Keratinocyte (primary cell): Measurements from ENCODE around the gene ITGA3. TPM values are rescaled to one million over a fixed set of nuclear protein-coding genes. Genes with fewer than 3 reads are reported as not detected.

ENCODE experiments used
- DNase-seq: peaks from one replicate; pipeline ENCODE4 v3.0.0-alpha.2; 2011; ENCODE audit warnings: low read depth, missing footprints, low spot score
- FAIRE-seq: peaks from 2 replicates; lab custom pipeline; 2011; peaks lifted over from hg19 to GRCh38; lab: Jason Lieb, UNC
- H2AFZ ChIP-seq: 2 replicates; pipeline ENCODE4 v1.6.0; 2012; ENCODE audit warnings: low read length, control low read depth, inconsistent platforms; ENCODE audit not compliant: control insufficient read depth
- H3K27ac ChIP-seq: 2 replicates; pipeline ENCODE4 v1.5.1; 2011; ENCODE audit warnings: low read length; ENCODE audit not compliant: control insufficient read depth, insufficient read depth
- H3K27me3 ChIP-seq: 3 replicates; pipeline ENCODE4 v1.6.0; 2011; ENCODE audit warnings: low read length; ENCODE audit not compliant: control insufficient read depth, insufficient read depth; ENCODE audit errors: extremely low read depth
- H3K36me3 ChIP-seq, 2 experiments: 2 replicates in 1 of 2; 3 replicates in 1 of 2; pipeline ENCODE4 v1.5.1; 2011; ENCODE audit warnings: low read length in 2 of 2, mild to moderate bottlenecking in 1 of 2; ENCODE audit not compliant: control insufficient read depth in 2 of 2, insufficient read depth in 2 of 2; ENCODE audit errors: extremely low read depth in 1 of 2
- H3K4me1 ChIP-seq: 3 replicates; pipeline ENCODE4 v1.5.1; 2011; ENCODE audit warnings: low read length; ENCODE audit not compliant: control insufficient read depth, insufficient read depth; ENCODE audit errors: extremely low read depth
- H3K4me2 ChIP-seq: 3 replicates; pipeline ENCODE4 v1.6.0; 2011; ENCODE audit warnings: low read depth, low read length; ENCODE audit not compliant: control insufficient read depth, insufficient read depth; ENCODE audit errors: extremely low read depth
- H3K4me3 ChIP-seq, 3 experiments: fragments of 200-600 bp in 1 of 3; sonication (generic) in 1 of 3; 2 replicates in 2 of 3; 3 replicates in 1 of 3; pipeline ENCODE4 v1.5.1; 2011 to 2016; ENCODE audit warnings: low read length in 3 of 3, mild to moderate bottlenecking in 3 of 3, control low read depth in 2 of 3, inconsistent platforms in 1 of 3, low read depth in 1 of 3, mixed read lengths in 1 of 3, mixed run types in 1 of 3, moderate library complexity in 1 of 3; ENCODE audit not compliant: control insufficient read depth in 2 of 3, insufficient read depth in 2 of 3; ENCODE audit errors: extremely low read depth in 1 of 3
- H3K79me2 ChIP-seq: 2 replicates; pipeline ENCODE4 v1.6.0; 2012; ENCODE audit warnings: low read length; ENCODE audit not compliant: control insufficient read depth, insufficient read depth
- H3K9ac ChIP-seq: 3 replicates; pipeline ENCODE4 v1.6.0; 2011; ENCODE audit warnings: low read length; ENCODE audit not compliant: control insufficient read depth, insufficient read depth; ENCODE audit errors: extremely low read depth
- H3K9me1 ChIP-seq: 3 replicates; pipeline ENCODE4 v1.6.0; 2011; ENCODE audit warnings: low read length; ENCODE audit not compliant: control insufficient read depth, insufficient read depth; ENCODE audit errors: extremely low read depth
- H3K9me3 ChIP-seq: 2 replicates; pipeline ENCODE4 v1.5.1; 2012; ENCODE audit warnings: low read depth, low read length; ENCODE audit not compliant: control insufficient read depth
- H4K20me1 ChIP-seq: 3 replicates; pipeline ENCODE4 v1.6.0; 2011; ENCODE audit warnings: low read length; ENCODE audit not compliant: control insufficient read depth, insufficient read depth; ENCODE audit errors: extremely low read depth
- CTCF ChIP-seq, 3 experiments: IDR thresholded peaks in 1 of 3; conservative IDR thresholded peaks in 1 of 3; optimal IDR thresholded peaks in 1 of 3; 2 replicates in 2 of 3; 3 replicates in 1 of 3; pipeline versions ENCODE3 to v1.5.1; 2011; ENCODE audit warnings: low read length in 3 of 3, mild to moderate bottlenecking in 3 of 3, moderate library complexity in 2 of 3, control low read depth in 1 of 3, inconsistent platforms in 1 of 3; ENCODE audit not compliant: insufficient read depth in 2 of 3; ENCODE audit errors: extremely low read depth in 1 of 3
- EZH2 ChIP-seq: IDR thresholded peaks from one replicate; pipeline ENCODE4 v1.6.1; 2012; ENCODE audit warnings: inconsistent platforms, mild to moderate bottlenecking, low read length, moderate library complexity
- dilution Hi-C: fragments of 300-500 bp; cut with MboI; formaldehyde crosslinking; loops from one replicate; pipeline ENCODE4 v1.7.0; 2020; ENCODE audit warnings: low sequenced_read_pairs; ENCODE audit not compliant: extremely low pct_ligation_motif_present
- polyA plus RNA-seq, 5 experiments: library from polyadenylated mRNA; depleted of rRNA in 3 of 5; stranded (reverse) in 3 of 5; stranded (forward) in 1 of 5; unstranded in 1 of 5; fragments of >200 nt; gene quantifications; 1 replicate in 1 of 5; 2 replicates in 3 of 5; 3 replicates in 1 of 5; pipeline versions ENCODE4 v1.2.1 to v1.2.3, GENCODE V29; 2011 to 2012; ENCODE audit warnings: missing spikeins in 2 of 5, low read depth in 1 of 5, low replicate concordance in 1 of 5

ITGA3 gene
- polyA plus RNA-seq, 1 donor (not counting 4 experiments of a cell fraction or from before 2014, with no cell fraction given), result 427 TPM

- peaks cover 3% of the 10 kb centered on the region for H3K9me1 ChIP-seq
- H3K36me3 ChIP-seq, result peaks cover 18 to 23% of the 10 kb centered on the region in 2 experiments
- no peak overlapping the region for H3K4me3 ChIP-seq
- H3K9me3 ChIP-seq, result no peaks in the 10 kb centered on the region
- H2AFZ ChIP-seq, result no peak overlapping the region
- DNase-seq (no peak), FAIRE-seq (no peak)
- peaks cover 43% of the 10 kb centered on the region for H4K20me1 ChIP-seq
- no peak overlapping the region for H3K9ac ChIP-seq
- dilution Hi-C loops, result no loop called here
- peak overlapping the region; percentile 75 for H3K4me2 ChIP-seq
- TF ChIP-seq CTCF (optimal IDR thresholded peaks at IDR 0.05 in 1 of 3, IDR thresholded peaks at IDR 0.05 in 1 of 3, conservative IDR thresholded peaks at IDR 0.05 in 1 of 3; ENCODE audit: extremely low read depth in 1 of 3, insufficient read depth in 2 of 3, low read length in 3 of 3), result no peak
- TF ChIP-seq EZH2, result no peak
- H3K27ac ChIP-seq, result no peak overlapping the region
- H3K4me1 ChIP-seq, result peaks cover 15% of the 10 kb centered on the region
- no peaks in the 10 kb centered on the region for H3K27me3 ChIP-seq
- no peaks in the 10 kb centered on the region for H3K79me2 ChIP-seq
Observed at GRCh38 chr17:50093807-50094206, 37.9 kb downstream of the ITGA3 start.

GRCh38 chr17:50094243-50094752 is 38.4 kb downstream of the ITGA3 start:
- H3K4me1 ChIP-seq, result peaks cover 15% of the 10 kb centered on the region
- no peak overlapping the region for H3K9ac ChIP-seq
- H3K36me3 ChIP-seq, result peaks cover 16 to 19% of the 10 kb centered on the region in 2 experiments
- no peak overlapping the region for H3K27ac ChIP-seq
- no peaks in the 10 kb centered on the region for H3K79me2 ChIP-seq
- H3K4me2 ChIP-seq, result peak overlapping the region; percentile 75
- no peak for FAIRE-seq
- dilution Hi-C loops, result no loop called here
- peaks cover 39% of the 10 kb centered on the region for H4K20me1 ChIP-seq
- no peaks in the 10 kb centered on the region for H3K9me3 ChIP-seq
- peak; percentile 76 to 91 (median 82) for TF ChIP-seq CTCF (optimal IDR thresholded peaks at IDR 0.05 in 1 of 3, IDR thresholded peaks at IDR 0.05 in 1 of 3, conservative IDR thresholded peaks at IDR 0.05 in 1 of 3; ENCODE audit: extremely low read depth in 1 of 3, insufficient read depth in 2 of 3, low read length in 3 of 3)
- no peak for TF ChIP-seq EZH2
- H3K9me1 ChIP-seq, result peaks cover 3% of the 10 kb centered on the region
- H3K4me3 ChIP-seq, result peak overlapping the region in 2 of 3 experiments; percentile 51 to 58
- DNase-seq, result no peak
- H2AFZ ChIP-seq, result no peak overlapping the region
- no peaks in the 10 kb centered on the region for H3K27me3 ChIP-seq
